Measurements from ENCODE around the gene EIF2D. TPM values are rescaled to one million over a fixed set of nuclear protein-coding genes. Genes with fewer than 3 reads are reported as not detected.

EIF2D gene
- total RNA-seq, 1 donor from 2014 or later: 45.6 TPM

GRCh38 chr1:206577626-206578025 is 34.6 kb downstream of the EIF2D start:
- no peak for DNase-seq (ENCODE audit: low read depth)
- TF ChIP-seq CTCF (conservative IDR thresholded peaks at IDR 0.05; ENCODE audit: low read depth, low read length): no peak
- no peak overlapping the region for H3K4me3 ChIP-seq (ENCODE audit: low read depth, low read length)

- H3K4me3 ChIP-seq (ENCODE audit: low read depth, low read length): no peak overlapping the region
- no peak for DNase-seq (ENCODE audit: low read depth)
- no peak for TF ChIP-seq CTCF (conservative IDR thresholded peaks at IDR 0.05; ENCODE audit: low read depth, low read length)
Measured at GRCh38 chr1:206575894-206576737, 36.1 kb downstream of the EIF2D start.

- no peak overlapping the region for H3K4me3 ChIP-seq (ENCODE audit: low read depth, low read length)
- TF ChIP-seq CTCF (conservative IDR thresholded peaks at IDR 0.05; ENCODE audit: low read depth, low read length): no peak
- DNase-seq (ENCODE audit: low read depth): no peak
Measured at GRCh38 chr1:206575165-206575893, 36.9 kb downstream of the EIF2D start.

- no peak for DNase-seq (ENCODE audit: low read depth)
- H3K4me3 ChIP-seq (ENCODE audit: low read depth, low read length): no peak overlapping the region
- no peak for TF ChIP-seq CTCF (conservative IDR thresholded peaks at IDR 0.05; ENCODE audit: low read depth, low read length)
Measured at GRCh38 chr1:206573762-206574161, 38.5 kb downstream of the EIF2D start.

GRCh38 chr1:206573319-206573718 is 38.9 kb downstream of the EIF2D start:
- TF ChIP-seq CTCF (conservative IDR thresholded peaks at IDR 0.05; ENCODE audit: low read depth, low read length): no peak
- DNase-seq (ENCODE audit: low read depth): no peak
- H3K4me3 ChIP-seq (ENCODE audit: low read depth, low read length): no peak overlapping the region

GRCh38 chr1:206572835-206573234 is 39.4 kb downstream of the EIF2D start:
- H3K4me3 ChIP-seq (ENCODE audit: low read depth, low read length): no peak overlapping the region
- no peak for DNase-seq (ENCODE audit: low read depth)
- TF ChIP-seq CTCF (conservative IDR thresholded peaks at IDR 0.05; ENCODE audit: low read depth, low read length): no peak
